OCI-LY3 (cell line): ENCODE data around the gene COQ8A.

Experiments used
- CTCF ChIP-seq: fragments of 200-600, 300-600 bp; sonication (generic); IDR thresholded peaks from 2 replicates; pipeline ENCODE4 v1.5.1; 2014; ENCODE audit warnings: antibody characterized with exemption, low read length, low read depth
- EZH2phosphoT487 ChIP-seq: fragments of 200-600 bp; shearing (Covaris generic); IDR thresholded peaks from 2 replicates; pipeline ENCODE4 v1.6.1; 2018; ENCODE audit warnings: antibody characterized with exemption, mixed run types, low read depth

GRCh38 chr1:226991920-226992319 lies 51.8 kb downstream of the COQ8A start:
- TF ChIP-seq CTCF = no peak
- TF ChIP-seq EZH2phosphoT487 = no peak
